Subcutaneous adipose tissue (tissue), 4 donors: ENCODE measurements around the gene PCSK6. TPM values are rescaled to one million over a fixed set of nuclear protein-coding genes. Genes with fewer than 3 reads are reported as not detected.

Experiments used
- CTCF ChIP-seq: fragments of 450-650 bp; IDR thresholded peaks from one replicate; pipeline ENCODE4 v1.5.1; 2016; ENCODE audit warnings: low read depth, mild to moderate bottlenecking, control low read depth, antibody characterized with exemption, moderate library complexity
- total RNA-seq, 4 donors: library from RNA; depleted of rRNA; stranded (reverse); fragments of >200 nt; gene quantifications; one replicate each; pipeline ENCODE4 v1.1.0, GENCODE V29; 2016

PCSK6 gene
- total RNA-seq, 4 donors from 2014 or later: 4.4 to 8.7 (median 5.9) TPM

DNA sequence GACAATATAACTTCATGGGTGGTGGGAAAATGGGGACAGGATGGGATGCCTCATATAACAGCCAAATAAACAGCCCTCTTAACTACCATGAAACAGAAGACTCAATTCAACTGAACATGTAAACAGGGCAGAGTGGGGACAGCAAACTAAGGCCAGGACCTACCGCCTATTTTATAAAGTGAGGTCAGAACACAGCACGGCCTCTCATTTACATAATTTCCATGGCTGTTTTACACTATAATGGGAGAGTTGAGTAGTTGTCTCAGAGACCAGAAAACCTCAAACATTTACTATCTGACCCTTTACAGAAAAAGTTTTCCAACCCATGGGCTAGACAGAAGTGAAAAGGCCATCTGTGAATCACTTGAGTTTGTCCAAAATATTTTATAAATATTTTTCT is 137.8 kb downstream of the PCSK6 start:
- no peak for TF ChIP-seq CTCF

- no peak for TF ChIP-seq CTCF
Observed at GRCh38 chr15:101349047-101349951, 140.2 kb downstream of the PCSK6 start.

- TF ChIP-seq CTCF: no peak
Observed at GRCh38 chr15:101348643-101349042, 140.9 kb downstream of the PCSK6 start.

GRCh38 chr15:101348015-101348414 is 141.5 kb downstream of the PCSK6 start:
- no peak for TF ChIP-seq CTCF

DNA sequence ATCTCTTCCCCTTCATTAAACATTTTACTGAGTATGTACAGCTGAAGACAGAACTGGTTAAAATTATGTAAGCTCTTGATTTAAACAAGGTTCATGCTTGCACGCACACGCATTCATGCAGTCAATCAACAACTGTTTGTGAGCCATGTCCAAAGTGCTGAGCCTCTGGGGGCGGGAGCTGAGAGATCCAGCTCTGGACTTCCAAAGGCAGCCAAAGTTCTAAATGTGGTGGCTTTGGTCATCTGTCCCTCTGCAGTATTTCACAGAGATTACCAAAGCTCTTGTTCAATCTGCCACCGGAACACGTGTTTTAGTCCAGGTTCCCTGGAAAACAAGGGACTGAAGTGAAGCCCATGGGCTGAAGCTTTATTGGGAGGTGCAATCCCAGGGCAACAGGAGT is 142.1 kb downstream of the PCSK6 start:
- no peak for TF ChIP-seq CTCF

GRCh38 chr15:101346928-101347327 is 142.6 kb downstream of the PCSK6 start:
- TF ChIP-seq CTCF: no peak

DNA sequence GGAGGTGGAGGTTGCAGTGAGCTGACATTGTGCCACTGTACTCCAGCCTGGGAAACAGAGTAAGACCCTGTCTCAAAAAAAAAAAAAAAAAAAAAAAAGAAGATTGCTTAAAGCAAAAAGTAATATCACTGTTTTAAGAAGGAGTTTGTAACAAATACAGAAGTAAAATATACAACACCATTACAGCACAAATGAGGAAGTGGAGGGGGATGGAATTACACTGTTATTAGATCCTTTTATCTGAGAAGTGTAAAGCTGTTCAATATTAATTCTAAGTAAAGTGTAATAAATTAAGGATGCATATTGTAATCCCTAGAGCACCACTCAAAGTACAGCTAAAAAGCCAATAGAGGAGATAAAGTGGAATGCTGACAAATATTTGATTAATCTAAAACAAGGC is 147.5 kb downstream of the PCSK6 start:
- TF ChIP-seq CTCF: no peak
